IPS DF 4.7 (cell line): ENCODE data around the gene PKMYT1.

Experiments used
- DNase-seq: peaks from one replicate; pipeline ENCODE4 v3.0.0-alpha.2; 2013; ENCODE audit warnings: low spot score; ENCODE audit errors: extremely low read depth

PKMYT1 gene

GRCh38 chr16:3017794-3018506 lies 37.7 kb upstream of the PKMYT1 start, which contains the start of gene CLDN6:
Gene CLDN6 (minus strand): TSS chr16:3018183. CDS start chr16:3016021, 2,162 bp downstream.
- no peak for DNase-seq

- no peak for DNase-seq
Measured at GRCh38 chr16:3017344-3017743, 37.1 kb upstream of the PKMYT1 start.

GRCh38 chr16:3015865-3016521 lies 35.7 kb upstream of the PKMYT1 start:
- no peak for DNase-seq

DNA sequence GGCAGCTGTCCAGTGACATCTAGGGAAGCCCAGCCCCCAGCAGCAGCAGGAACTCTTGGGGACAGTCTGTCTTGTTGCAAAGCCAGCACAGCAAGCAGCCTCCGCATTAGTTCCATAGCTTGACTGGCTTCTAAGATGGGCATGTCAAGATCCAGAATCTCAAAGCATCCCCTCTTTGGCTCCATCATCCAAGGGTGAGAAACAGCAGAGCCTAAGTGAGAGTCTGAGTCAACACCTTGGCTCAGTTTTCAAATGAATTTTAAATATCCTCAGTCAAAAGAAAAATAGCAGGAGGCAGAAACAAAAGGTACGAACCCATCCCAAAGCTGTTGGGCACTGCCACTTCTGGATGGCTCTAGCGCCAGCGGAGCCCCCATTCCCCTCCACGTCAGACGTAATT lies 34.7 kb upstream of the PKMYT1 start:
- DNase-seq = no peak

GRCh38 chr16:3013998-3014690 lies 33.9 kb upstream of the PKMYT1 start:
- DNase-seq = no peak

- DNase-seq = no peak
Measured at GRCh38 chr16:3013491-3013951, 33.3 kb upstream of the PKMYT1 start.

DNA sequence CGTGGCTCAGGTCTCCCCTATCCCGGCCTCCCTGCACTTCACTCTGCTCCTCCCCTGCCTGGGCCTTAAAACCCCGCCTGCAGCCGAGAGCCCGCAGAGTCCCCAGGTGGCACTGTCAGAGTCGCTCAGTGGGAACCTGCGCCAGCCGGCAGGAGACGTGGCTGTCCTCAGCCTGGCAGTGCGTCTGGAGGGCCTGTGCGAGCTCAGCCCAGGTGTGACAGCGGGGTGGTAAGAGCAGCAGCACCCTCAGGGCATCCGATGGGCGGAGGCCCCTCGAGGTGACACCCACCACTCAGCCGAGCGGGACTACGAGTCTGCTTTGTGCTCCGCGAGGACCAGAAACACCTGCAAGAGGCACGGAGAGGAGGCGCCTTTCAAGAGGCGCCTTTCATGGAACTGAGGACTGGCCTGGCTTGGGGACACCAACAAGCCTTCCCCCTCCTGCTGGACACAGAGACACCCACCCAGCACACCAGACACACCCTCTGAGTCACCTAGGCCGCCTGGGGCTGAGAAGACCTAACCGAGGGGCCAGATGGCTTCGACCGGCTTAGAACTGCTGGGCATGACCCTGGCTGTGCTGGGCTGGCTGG lies 32.7 kb upstream of the PKMYT1 start, which contains the start of gene CLDN9:
Gene CLDN9 (plus strand): TSS at position 96 of the 593 bp plus-strand sequence. CDS start 440 bp downstream, at position 536.
- DNase-seq = no peak

GRCh38 chr16:3012246-3012645 lies 32.0 kb upstream of the PKMYT1 start:
- no peak for DNase-seq

- DNase-seq = no peak
Measured at GRCh38 chr16:3010510-3010909, 30.3 kb upstream of the PKMYT1 start.

DNA sequence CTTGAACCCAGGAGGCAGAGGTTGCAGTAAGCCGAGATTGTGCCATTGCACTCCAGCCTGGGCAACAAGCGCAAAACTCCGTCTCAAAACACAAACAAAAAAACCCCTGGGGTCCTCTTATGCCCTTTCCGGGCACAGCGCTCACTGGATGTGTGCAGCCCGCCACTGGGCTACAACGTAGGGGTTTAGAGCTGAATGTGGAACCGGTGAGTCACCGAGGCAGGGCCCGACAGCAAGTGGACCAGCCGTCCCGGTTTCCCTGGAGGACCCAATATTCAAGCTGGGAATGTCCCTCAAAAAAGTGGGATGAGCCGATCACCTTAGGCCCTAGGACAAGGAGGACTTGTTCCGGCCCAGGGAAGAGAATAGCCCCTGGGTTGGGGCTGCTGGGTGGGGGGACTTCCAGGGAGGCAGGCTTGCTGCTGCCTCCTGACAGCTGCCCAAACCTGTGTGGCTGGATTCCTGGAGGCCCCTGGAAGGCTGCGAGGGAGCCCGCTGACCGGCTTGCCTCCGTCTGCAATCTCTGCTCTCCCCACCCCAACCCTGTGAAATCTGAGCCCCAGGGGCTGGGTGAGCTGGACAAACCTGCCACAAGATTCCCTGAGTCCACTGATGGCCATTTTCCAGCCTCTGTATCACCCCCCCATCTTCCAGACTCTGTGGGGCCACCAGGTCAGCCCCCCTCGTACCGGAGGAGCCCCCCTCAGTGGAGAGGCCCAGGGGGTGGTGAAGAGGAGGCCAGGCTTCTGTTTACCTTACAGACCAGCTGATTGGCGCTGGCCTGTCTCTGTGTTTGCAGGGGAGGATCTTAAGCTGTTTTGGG lies 29.5 kb upstream of the PKMYT1 start:
- no peak for DNase-seq

DNA sequence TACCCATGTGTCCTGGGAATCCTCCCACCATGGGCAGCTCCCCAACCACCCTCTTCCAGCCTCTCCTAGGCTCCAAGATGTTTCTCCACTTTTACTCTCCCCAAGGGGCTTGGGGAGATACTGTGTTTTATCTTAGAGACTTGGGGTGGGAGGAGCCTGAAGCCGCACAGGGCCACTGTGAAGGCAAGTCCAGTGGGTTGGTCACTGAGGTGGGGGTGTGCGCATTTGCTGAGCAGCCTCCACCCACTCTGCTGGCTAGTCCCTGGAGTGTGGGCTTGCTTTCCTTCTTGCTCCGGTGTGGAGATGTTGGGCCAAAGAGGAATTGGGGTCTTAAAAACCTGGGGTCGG lies 28.4 kb upstream of the PKMYT1 start:
- no peak for DNase-seq

GRCh38 chr16:3007957-3008689 lies 27.9 kb upstream of the PKMYT1 start:
- no peak for DNase-seq

- no peak for DNase-seq
Measured at GRCh38 chr16:3007059-3007956, 27.1 kb upstream of the PKMYT1 start.

GRCh38 chr16:3004781-3005284 lies 24.6 kb upstream of the PKMYT1 start:
- no peak for DNase-seq

GRCh38 chr16:3004319-3004718 lies 24.1 kb upstream of the PKMYT1 start:
- DNase-seq = no peak

- no peak for DNase-seq
Measured at GRCh38 chr16:3003582-3004270, 23.5 kb upstream of the PKMYT1 start.

- no peak for DNase-seq
Measured at GRCh38 chr16:3001316-3001715, 21.1 kb upstream of the PKMYT1 start.

GRCh38 chr16:3000540-3000939 lies 20.3 kb upstream of the PKMYT1 start:
- no peak for DNase-seq
